GM18858 (cell line): ENCODE data around the gene MYG1.

Experiments used
- ATAC-seq: cut with Tn5 transposase; IDR thresholded peaks from one replicate; pipeline ENCODE4 v1.9.1; 2021; ENCODE audit not compliant: unreplicated experiment

MYG1 gene

GRCh38 chr12:53352331-53353256 is 53.1 kb downstream of the MYG1 start:
- peak; percentile 53 for ATAC-seq

GRCh38 chr12:53353257-53353655 is 53.8 kb downstream of the MYG1 start:
- no peak for ATAC-seq

GRCh38 chr12:53355121-53355520 is 55.6 kb downstream of the MYG1 start:
- ATAC-seq, result no peak
